OCI-LY3 (cell line): ENCODE results near the gene IFFO2.

ENCODE experiments used
- CTCF ChIP-seq: fragments of 200-600, 300-600 bp; sonication (generic); IDR thresholded peaks from 2 replicates; pipeline ENCODE4 v1.5.1; 2014; ENCODE audit warnings: antibody characterized with exemption, low read length, low read depth
- EZH2phosphoT487 ChIP-seq: fragments of 200-600 bp; shearing (Covaris generic); IDR thresholded peaks from 2 replicates; pipeline ENCODE4 v1.6.1; 2018; ENCODE audit warnings: antibody characterized with exemption, mixed run types, low read depth

DNA sequence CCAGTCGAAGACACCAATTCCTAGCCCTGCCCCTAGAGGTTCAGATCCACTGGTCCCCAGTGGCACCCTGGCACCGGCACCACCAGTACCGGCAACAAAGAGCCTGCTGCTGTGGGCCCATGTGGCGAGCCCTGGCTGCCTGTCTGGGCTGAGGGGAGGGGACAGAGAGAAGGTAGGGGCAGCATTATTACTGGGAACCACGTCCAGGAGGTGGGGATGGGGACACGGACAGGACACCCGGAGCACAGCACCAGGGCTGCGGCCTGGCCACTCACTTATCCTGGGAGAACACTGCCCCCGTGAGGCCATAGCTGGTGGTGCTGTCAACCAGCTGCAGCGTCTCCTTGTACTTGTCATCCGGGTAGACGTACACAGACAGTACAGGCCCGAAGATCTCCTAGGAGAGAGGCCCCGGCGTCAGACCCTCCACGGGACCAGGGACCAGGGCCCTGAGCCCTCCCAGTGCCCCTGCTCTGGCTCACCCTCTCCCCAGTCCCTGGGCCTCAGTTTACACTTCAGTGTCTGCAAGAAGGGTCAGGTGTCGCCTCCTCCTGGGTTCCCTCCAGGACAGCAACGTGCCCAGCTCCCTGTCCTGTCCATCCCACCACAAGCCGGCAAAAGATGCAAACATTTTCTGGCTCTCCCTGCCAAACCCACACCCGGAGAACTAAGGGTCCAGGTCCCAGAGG lies 81.2 kb downstream of the IFFO2 start:
- TF ChIP-seq CTCF, result peak; percentile 55
- TF ChIP-seq EZH2phosphoT487, result no peak
